ENCODE results near the gene OPA1.

Gene OPA1

DNA sequence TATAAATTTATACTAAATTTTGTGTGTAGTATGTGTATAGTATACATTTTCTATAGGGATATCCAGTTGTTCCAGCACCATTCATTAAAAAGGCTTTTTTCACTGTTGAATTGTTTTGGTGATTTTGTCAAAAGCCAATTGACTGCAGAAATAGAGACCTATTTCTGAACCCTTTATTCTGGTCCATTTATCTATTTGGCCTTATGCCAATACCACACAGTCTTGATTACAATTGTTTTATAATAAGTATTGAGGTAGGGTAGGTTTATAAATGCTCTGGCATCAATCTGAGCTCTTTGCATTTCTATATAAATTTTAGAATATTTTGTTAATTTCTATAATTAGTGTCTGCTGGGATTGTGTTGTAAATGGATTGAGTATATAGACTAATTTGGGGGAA, 6.5 kb upstream of the OPA1 start:
- CTCF ChIA-PET, result interaction anchor here (0.6 kb wide), 1 partner anchor 665 kb away, joined by 3 read pairs; no protein-coding TSS in a partner anchor
- POLR2A ChIA-PET (ENCODE audit: low non-redundant PET), result no interaction called here
- no peak for DNase-seq (ENCODE audit: low spot score)
- H3K27ac ChIP-seq, result no peak overlapping the region
- TF ChIP-seq, protein P1, sequence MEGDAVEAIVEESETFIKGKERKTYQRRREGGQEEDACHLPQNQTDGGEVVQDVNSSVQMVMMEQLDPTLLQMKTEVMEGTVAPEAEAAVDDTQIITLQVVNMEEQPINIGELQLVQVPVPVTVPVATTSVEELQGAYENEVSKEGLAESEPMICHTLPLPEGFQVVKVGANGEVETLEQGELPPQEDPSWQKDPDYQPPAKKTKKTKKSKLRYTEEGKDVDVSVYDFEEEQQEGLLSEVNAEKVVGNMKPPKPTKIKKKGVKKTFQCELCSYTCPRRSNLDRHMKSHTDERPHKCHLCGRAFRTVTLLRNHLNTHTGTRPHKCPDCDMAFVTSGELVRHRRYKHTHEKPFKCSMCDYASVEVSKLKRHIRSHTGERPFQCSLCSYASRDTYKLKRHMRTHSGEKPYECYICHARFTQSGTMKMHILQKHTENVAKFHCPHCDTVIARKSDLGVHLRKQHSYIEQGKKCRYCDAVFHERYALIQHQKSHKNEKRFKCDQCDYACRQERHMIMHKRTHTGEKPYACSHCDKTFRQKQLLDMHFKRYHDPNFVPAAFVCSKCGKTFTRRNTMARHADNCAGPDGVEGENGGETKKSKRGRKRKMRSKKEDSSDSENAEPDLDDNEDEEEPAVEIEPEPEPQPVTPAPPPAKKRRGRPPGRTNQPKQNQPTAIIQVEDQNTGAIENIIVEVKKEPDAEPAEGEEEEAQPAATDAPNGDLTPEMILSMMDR (conservative IDR thresholded peaks at IDR 0.05; ENCODE audit: low read depth), result no peak

GRCh38 chr3:193589129-193589528, 3.9 kb upstream of the OPA1 start:
- TF ChIP-seq, protein P1 (conservative IDR thresholded peaks at IDR 0.05; ENCODE audit: low read depth), result no peak
- POLR2A ChIA-PET (ENCODE audit: low non-redundant PET), result no interaction called here
- no peak for DNase-seq (ENCODE audit: low spot score)
- CTCF ChIA-PET, result interaction anchor here (0.7 kb wide), 1 partner anchor 156 kb away, joined by 3 read pairs; no protein-coding TSS in a partner anchor
- H3K27ac ChIP-seq, result no peak overlapping the region

DNA sequence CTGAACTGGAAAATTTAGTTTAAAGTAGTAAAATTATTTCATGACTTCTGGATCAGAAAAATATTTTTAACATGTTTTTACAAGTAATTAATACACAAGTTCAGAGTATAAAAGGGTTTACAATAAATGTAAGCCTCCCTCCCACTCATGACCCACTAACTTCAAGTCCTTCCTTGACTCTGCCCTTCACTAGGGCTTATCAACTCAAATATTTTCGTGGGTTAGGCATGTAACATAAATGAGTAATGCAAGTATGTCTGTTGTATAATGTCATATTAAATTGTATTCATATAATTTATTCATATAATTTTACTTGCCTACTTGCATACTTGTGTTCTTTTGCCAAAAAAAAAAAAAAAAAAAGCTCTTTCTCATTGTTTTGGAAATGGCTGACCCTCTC, 3.4 kb upstream of the OPA1 start:
- no peak overlapping the region for H3K27ac ChIP-seq
- ChIA-PET POLR2A (ENCODE audit: low non-redundant PET) (no interaction called here), CTCF (interaction anchor here (0.6 kb wide), 1 partner anchor 371 kb away, joined by 3 read pairs; no protein-coding TSS in a partner anchor)
- TF ChIP-seq, protein P1 (conservative IDR thresholded peaks at IDR 0.05; ENCODE audit: low read depth), result no peak
- DNase-seq (ENCODE audit: low spot score), result no peak

DNA sequence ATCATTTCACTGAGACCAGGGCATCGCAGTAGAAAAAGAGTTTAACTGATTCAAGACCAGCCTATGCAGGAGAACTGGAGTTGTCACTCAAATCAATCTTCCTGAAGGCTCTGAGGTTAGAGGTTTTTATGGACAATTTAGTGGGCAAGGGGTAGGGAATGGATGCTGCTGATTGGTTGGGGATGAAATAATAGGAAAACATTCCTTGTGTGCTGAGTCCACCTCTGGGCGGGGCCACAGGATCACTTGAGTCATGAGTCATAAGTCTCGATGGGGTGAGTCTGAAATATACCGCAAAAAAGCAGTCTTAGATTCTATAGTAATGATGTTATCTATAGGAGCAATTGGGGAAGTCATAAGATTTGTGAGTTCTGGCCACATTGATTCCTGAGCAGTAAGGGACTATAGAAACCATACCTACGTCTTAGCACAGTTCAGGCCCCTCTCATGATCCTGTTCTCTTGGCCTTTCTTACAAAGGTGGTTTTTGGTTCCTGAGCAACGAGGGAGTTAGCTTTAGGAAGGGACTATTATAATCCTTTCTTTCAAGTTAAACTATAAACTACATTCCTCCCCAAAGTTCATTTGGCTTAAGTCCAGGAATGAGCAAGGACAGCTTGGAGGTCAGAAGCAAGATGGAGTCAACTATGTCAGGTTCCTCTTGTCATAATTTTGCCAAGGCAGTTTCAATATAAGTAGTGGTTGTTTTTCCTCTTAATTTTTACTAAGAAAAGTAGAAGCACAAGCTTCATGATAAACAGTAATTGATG, 2.7 kb upstream of the OPA1 start:
- DNase-seq (ENCODE audit: low spot score), result peak; percentile 80
- H3K27ac ChIP-seq, result no peak overlapping the region
- TF ChIP-seq, protein P1 (conservative IDR thresholded peaks at IDR 0.05; ENCODE audit: low read depth), result no peak
- ChIA-PET POLR2A (ENCODE audit: low non-redundant PET) (no interaction called here), CTCF (interaction anchor here (0.6 kb wide), 1 partner anchor 371 kb away, joined by 3 read pairs; no protein-coding TSS in a partner anchor)

GRCh38 chr3:193593668-193594030, 641 bp downstream of the OPA1 start:
- POLR2A ChIA-PET (ENCODE audit: low non-redundant PET), result no interaction called here
- CTCF ChIA-PET, result no interaction called here
- TF ChIP-seq, protein P1 (conservative IDR thresholded peaks at IDR 0.05; ENCODE audit: low read depth), result no peak
- H3K27ac ChIP-seq, result peak overlapping the region; percentile 85
- peak; percentile 30 for DNase-seq (ENCODE audit: low spot score)

- ChIA-PET POLR2A (ENCODE audit: low non-redundant PET) (no interaction called here), CTCF (interaction anchor here (0.6 kb wide), 1 partner anchor 373 kb away, joined by 5 read pairs; no protein-coding TSS in a partner anchor)
- peak; percentile 19 for DNase-seq (ENCODE audit: low spot score)
- no peak overlapping the region for H3K27ac ChIP-seq
- TF ChIP-seq, protein P1 (conservative IDR thresholded peaks at IDR 0.05; ENCODE audit: low read depth), result no peak
Observed at GRCh38 chr3:193594946-193595689, 2.1 kb downstream of the OPA1 start.

All from RWPE1 (cell line).